Measurements from ENCODE around the gene COLEC12.

DNA sequence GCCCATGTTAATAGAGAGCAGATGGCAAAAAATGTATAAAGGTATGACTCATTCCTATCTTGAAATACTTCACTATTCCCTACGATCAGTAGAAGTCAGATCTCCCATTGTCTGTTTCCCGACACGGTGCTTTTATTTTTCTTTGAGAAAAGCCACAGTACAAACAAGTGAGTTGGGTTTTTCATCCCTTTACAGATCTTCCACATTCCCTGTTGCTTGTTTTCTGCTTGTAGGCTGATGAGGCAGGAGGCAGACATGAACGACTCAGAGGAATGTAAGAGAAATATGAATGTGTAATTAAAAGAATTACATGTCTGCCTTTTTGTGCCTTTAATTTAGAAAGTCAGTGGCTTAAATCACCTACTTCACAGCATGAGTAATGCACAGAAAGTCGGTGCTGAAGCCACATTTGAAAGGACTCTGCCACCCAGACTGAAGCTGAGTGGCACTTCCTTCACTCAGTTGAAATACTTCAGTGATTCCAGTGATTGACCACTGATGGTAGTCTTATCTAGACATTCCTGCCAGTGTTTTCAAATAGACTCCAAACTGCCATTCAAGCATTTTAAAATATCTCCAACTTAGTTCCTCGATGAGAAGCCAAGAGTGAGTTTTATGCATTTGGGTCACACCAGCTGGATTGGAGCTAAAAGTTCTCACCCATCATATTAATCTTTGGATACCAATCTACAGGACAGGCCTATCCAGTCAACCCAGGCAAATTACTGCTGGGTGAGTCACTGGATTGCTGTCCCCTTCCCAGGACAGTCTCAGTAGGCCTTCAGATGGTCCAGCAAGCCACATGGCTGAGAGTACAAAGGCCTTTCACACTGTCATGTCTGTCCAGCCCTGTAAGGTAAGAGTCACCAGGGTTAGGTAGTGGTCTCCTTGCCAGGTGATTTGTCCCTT, 79.0 kb downstream of the COLEC12 start:
- TF ChIP-seq POLR2A (IDR thresholded peaks at IDR 0.05; ENCODE audit: low read length) (no peak), GATA1 (IDR thresholded peaks at IDR 0.05; ENCODE audit: low read depth, low read length) (no peak)
